DND-41 (cell line): Measurements from ENCODE around the gene CASQ2.

ENCODE experiments used
- ATAC-seq: fragments of 200-7000 bp; cut with Tn5 transposase; 3 replicates; pipeline ENCODE4 v1.9.1; 2021; ENCODE audit warnings: low read depth; ENCODE audit not compliant: insufficient read depth
- DNase-seq: peaks from one replicate; pipeline ENCODE4 v3.0.0-alpha.2; 2020
- H2AFZ ChIP-seq: 2 replicates; pipeline ENCODE4 v1.6.0; 2012; ENCODE audit warnings: low read depth, low read length
- H3K27ac ChIP-seq: 2 replicates; pipeline ENCODE4 v1.5.1; 2012; ENCODE audit warnings: low read length, inconsistent platforms
- H3K27me3 ChIP-seq: fragments of 200-600 bp; sonication (generic); 2 replicates; pipeline ENCODE4 v1.6.0; 2012; ENCODE audit warnings: low read length, mild to moderate bottlenecking, inconsistent platforms; ENCODE audit not compliant: insufficient read depth, poor library complexity
- H3K36me3 ChIP-seq: 2 replicates; pipeline ENCODE4 v1.5.1; 2012; ENCODE audit warnings: low read length, inconsistent platforms; ENCODE audit not compliant: insufficient read depth
- H3K4me1 ChIP-seq: 2 replicates; pipeline ENCODE4 v1.5.1; 2012; ENCODE audit warnings: mild to moderate bottlenecking, low read length; ENCODE audit not compliant: insufficient read depth
- H3K4me2 ChIP-seq: 2 replicates; pipeline ENCODE4 v1.6.0; 2012; ENCODE audit warnings: mild to moderate bottlenecking, moderate library complexity, low read length, inconsistent platforms; ENCODE audit not compliant: insufficient read depth
- H3K4me3 ChIP-seq, 2 experiments: fragments of 200-600 bp in 1 of 2; shearing (Covaris generic) in 1 of 2; 2 replicates each; pipeline ENCODE4 v1.5.1; 2012 to 2016; ENCODE audit warnings: inconsistent platforms in 2 of 2, low read length in 2 of 2, mild to moderate bottlenecking in 2 of 2, low read depth in 1 of 2, moderate library complexity in 1 of 2
- H3K79me2 ChIP-seq: 2 replicates; pipeline ENCODE4 v1.6.0; 2012; ENCODE audit warnings: low read length, inconsistent platforms; ENCODE audit not compliant: insufficient read depth
- H3K9ac ChIP-seq: 2 replicates; pipeline ENCODE4 v1.6.0; 2012; ENCODE audit warnings: low read depth, mild to moderate bottlenecking, inconsistent platforms, low read length, moderate library complexity
- H3K9me3 ChIP-seq: 2 replicates; pipeline ENCODE4 v1.5.1; 2012; ENCODE audit warnings: low read length, moderate library complexity, mild to moderate bottlenecking, inconsistent platforms; ENCODE audit not compliant: insufficient read depth, severe bottlenecking
- H4K20me1 ChIP-seq: 2 replicates; pipeline ENCODE4 v1.6.0; 2012; ENCODE audit warnings: low read length; ENCODE audit not compliant: insufficient read depth
- CTCF ChIP-seq: IDR thresholded peaks from 2 replicates; pipeline ENCODE4 v1.5.1; 2012; ENCODE audit warnings: borderline replicate concordance, low read length, moderate library complexity, mild to moderate bottlenecking; ENCODE audit not compliant: poor library complexity, severe bottlenecking; ENCODE audit errors: extremely low read depth
- EZH2 ChIP-seq: IDR thresholded peaks from 3 replicates; pipeline ENCODE4 v1.6.1; 2012; ENCODE audit warnings: borderline replicate concordance, low read depth, mild to moderate bottlenecking, moderate library complexity, low read length, inconsistent platforms; ENCODE audit not compliant: severe bottlenecking

Gene CASQ2

GRCh38 chr1:115651391-115651790 lies 117.1 kb downstream of the CASQ2 start:
- ATAC-seq (no peak), DNase-seq (no peak)
- no peaks in the 10 kb centered on the region for H3K27me3 ChIP-seq
- no peak overlapping the region for H2AFZ ChIP-seq
- TF ChIP-seq EZH2 (no peak), CTCF (no peak)
- H4K20me1 ChIP-seq: peaks cover 44% of the 10 kb centered on the region
- peaks cover 47% of the 10 kb centered on the region for H3K36me3 ChIP-seq
- H3K4me2 ChIP-seq: no peak overlapping the region
- H3K9ac ChIP-seq: no peak overlapping the region
- H3K27ac ChIP-seq: no peak overlapping the region
- no peak overlapping the region for H3K4me3 ChIP-seq
- H3K9me3 ChIP-seq: no peaks in the 10 kb centered on the region
- peaks cover 66% of the 10 kb centered on the region for H3K79me2 ChIP-seq
- H3K4me1 ChIP-seq: peaks cover 55% of the 10 kb centered on the region

GRCh38 chr1:115650961-115651360 lies 117.6 kb downstream of the CASQ2 start:
- DNase-seq (no peak), ATAC-seq (no peak)
- Histone ChIP-seq H3K9ac (no peak overlapping the region), H3K9me3 (no peaks in the 10 kb centered on the region), H3K27me3 (no peaks in the 10 kb centered on the region), H3K79me2 (peaks cover 68% of the 10 kb centered on the region), H3K4me2 (no peak overlapping the region), H3K4me1 (peaks cover 55% of the 10 kb centered on the region), H2AFZ (no peak overlapping the region), H3K4me3 (no peak overlapping the region), H3K27ac (no peak overlapping the region), H3K36me3 (peaks cover 44% of the 10 kb centered on the region), H4K20me1 (peaks cover 47% of the 10 kb centered on the region)
- TF ChIP-seq CTCF (no peak), EZH2 (no peak)
